22Rv1 (cell line): Measurements from ENCODE around the gene KAZN.

Experiments
- H3K27ac ChIP-seq: fragments of 450-650 bp; 2 replicates; pipeline ENCODE4 v1.5.1; 2017
- ZFX ChIP-seq: fragments of 450-650 bp; IDR thresholded peaks from 2 replicates; pipeline ENCODE4 v1.6.1; 2017; ENCODE audit warnings: antibody characterized with exemption, borderline replicate concordance
- TF ChIP-seq, protein P1 (sequence below): fragments of 450-650 bp; IDR thresholded peaks from 2 replicates; pipeline ENCODE4 v1.5.1; 2017; ENCODE audit warnings: mild to moderate bottlenecking

Gene KAZN

DNA sequence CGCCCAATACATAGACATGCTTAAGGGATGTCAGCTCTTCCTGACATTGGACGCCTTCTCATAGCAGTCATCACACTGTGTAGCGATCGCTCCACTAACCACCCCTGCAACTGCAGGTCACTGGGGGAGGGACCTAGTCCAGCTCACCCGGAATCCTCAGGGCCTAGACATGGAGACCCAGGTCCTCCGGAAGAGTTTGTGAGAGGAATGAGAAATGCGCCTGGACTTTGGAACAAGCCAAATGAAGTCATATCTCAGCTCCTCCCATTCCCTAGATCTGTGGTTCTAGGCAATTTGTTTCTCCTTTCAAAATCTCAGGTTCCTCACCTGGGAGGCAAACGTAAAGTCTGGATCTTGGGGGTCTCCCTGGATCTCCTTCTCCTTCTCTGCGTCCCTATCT lies 253.3 kb downstream of the KAZN start:
- H3K27ac ChIP-seq = no peak overlapping the region
- TF ChIP-seq, protein P1, sequence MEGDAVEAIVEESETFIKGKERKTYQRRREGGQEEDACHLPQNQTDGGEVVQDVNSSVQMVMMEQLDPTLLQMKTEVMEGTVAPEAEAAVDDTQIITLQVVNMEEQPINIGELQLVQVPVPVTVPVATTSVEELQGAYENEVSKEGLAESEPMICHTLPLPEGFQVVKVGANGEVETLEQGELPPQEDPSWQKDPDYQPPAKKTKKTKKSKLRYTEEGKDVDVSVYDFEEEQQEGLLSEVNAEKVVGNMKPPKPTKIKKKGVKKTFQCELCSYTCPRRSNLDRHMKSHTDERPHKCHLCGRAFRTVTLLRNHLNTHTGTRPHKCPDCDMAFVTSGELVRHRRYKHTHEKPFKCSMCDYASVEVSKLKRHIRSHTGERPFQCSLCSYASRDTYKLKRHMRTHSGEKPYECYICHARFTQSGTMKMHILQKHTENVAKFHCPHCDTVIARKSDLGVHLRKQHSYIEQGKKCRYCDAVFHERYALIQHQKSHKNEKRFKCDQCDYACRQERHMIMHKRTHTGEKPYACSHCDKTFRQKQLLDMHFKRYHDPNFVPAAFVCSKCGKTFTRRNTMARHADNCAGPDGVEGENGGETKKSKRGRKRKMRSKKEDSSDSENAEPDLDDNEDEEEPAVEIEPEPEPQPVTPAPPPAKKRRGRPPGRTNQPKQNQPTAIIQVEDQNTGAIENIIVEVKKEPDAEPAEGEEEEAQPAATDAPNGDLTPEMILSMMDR = no peak
- no peak for TF ChIP-seq ZFX

DNA sequence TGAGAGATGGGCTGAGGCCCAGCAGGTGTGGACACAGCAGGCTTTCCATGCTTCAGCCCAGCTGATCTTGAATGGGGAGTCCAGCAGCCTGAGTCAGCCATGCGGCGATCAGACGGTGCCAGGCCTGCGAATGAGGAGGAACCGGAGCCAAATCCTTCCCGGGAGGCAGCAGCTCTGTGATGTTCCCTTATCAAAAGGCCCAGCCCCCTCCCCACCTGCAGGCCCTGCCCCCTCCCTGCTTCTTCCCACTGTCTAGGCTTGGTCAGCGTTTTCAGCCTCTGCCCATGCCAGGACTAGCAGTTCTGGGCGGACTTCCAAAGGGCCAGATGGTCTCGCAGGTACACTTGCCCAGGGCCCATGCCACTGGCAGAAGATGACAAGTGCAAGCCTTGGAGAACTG lies 253.8 kb downstream of the KAZN start:
- H3K27ac ChIP-seq = no peak overlapping the region

DNA sequence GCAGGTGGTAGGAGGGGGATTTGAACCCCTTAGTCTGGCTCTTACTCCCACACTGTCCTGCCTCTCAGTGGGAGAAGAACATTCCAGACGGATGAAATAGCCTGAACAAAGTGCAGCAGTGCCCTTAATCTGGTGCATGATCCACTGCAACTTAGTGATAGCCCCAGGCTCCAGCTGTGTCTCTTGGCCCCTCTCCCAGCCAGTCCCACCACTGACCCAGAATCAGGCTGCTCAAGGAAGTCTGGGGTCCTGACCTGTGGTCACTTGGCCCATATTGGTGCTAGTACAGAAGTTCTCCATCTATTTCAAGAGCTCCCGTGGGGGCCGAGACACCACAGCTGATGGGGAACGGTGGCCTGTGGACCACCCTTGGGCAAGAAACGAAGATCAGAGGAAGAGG lies 255.0 kb downstream of the KAZN start:
- no peak for TF ChIP-seq ZFX
- no peak overlapping the region for H3K27ac ChIP-seq

More for the DNA sequence above, 253.8 kb downstream of the KAZN start:
- TF ChIP-seq, protein P1 = no peak
- TF ChIP-seq ZFX = no peak

DNA sequence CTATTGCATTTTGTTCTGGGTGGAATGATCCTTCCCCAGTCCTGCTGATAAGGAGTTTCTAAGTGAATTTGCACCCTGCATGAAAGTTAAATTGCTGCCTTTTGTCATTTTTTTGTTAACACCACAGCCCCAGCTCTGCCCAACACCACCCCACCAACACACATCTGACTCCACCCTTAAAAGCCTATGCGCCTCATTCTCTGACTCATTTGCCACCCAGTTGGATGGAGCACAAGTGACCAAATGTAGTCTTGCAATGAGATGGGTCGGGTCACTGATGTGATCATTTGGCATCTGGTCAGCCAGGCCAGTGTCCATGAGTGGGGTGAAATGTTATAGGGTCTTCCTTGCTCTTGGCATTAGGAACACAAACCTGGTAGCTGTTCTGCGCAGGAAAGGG lies 256.8 kb downstream of the KAZN start:
- TF ChIP-seq ZFX = no peak
- TF ChIP-seq, protein P1 = no peak
- H3K27ac ChIP-seq = no peak overlapping the region

DNA sequence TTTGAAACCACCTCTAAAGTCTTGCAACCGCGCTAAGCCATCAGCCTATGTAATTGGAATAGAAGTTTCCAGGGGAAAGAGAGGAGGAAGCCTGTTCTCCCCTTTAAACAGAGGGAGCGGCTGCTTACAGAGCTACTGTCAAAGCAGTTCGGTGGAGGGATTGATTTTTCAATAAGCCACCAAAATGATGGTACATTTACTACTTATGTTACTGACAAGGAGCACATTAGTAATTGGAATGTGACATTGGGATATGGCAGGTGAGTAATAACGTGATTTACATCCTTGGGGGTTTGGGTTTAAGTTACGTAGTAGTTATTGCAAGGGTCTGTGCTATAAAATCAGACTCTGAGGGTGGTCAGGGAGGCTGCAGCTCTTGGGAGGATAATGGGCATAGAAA lies 257.3 kb downstream of the KAZN start:
- TF ChIP-seq ZFX = no peak
- TF ChIP-seq, protein P1 = no peak
- no peak overlapping the region for H3K27ac ChIP-seq

DNA sequence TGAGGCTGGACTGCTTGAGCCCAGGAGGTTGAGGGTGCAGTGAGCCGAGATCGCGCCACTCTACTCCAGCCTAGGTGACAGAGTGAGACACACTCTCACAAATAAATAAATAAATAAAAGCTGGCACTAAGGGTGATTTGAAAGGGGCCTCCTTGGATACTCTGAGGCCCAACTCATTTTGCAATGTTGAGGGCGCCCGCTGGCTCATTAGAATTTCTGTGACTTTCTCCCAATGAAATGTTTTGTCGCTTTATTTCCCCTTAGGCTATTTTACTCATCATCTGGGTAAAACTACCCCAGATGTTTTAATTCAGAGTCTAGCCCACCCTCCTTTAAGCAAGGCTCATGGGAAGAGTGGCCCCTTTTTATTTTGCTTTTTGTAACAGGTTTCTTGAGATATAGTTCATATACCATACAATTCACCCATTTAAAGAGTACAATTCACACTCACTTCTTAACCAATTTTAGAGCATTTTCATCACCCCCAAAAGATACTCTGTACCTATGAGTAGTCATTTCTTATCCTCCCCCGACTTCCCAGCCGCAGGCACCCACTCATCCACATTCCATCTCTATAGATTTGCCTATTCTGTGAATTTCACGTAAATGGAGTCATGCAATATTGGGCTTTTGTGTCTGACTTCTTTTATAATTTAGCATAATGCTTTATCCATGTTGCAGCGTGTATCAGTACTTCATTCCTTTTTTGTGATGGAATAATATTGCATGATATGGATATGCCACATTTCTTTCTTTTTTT lies 259.1 kb downstream of the KAZN start:
- TF ChIP-seq ZFX = no peak
- TF ChIP-seq, protein P1 = no peak
- no peak overlapping the region for H3K27ac ChIP-seq

DNA sequence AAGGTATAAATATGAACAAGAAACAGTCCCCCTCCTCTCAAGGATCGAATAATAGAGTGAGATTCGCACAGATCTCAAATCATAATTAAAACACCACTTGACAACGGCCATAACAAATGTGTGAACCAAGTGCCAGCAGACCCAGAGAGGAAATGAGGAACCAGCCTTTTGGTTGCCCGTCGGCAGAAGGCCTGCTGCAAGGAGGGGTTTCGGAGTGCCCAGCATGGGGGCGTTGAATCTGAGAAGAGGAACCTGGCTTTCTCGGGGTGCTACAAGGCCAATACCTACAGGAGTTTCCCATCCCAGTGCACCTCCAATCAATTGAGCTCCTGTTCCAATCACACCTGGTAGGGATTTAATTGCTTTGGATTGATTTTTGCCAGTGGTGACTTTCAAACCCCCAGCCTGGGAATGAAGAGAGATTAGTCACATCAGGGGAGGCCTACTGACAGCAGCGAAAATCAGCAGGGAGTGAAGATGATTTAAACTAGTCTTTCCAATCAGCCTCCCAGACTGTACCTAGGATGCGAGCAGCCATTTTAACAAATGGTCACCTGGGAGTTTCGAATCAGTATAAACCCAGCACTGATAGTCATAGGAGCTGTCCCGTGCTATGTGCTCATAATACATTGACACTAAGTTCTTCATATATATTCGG lies 263.8 kb downstream of the KAZN start:
- TF ChIP-seq, protein P1 = no peak
- no peak for TF ChIP-seq ZFX
- H3K27ac ChIP-seq = no peak overlapping the region
